GM19372 (cell line): ENCODE data around the gene LMX1B.
"Not testable (repeated sequence)": the region's sequence is repeated elsewhere in the genome, so short reads cannot be mapped to it uniquely, and the experiment has no call there.

Experiments
- ATAC-seq: cut with Tn5 transposase; IDR thresholded peaks from one replicate; pipeline ENCODE4 v1.9.1; 2021; ENCODE audit warnings: mild to moderate bottlenecking, low read depth, moderate library complexity; ENCODE audit not compliant: unreplicated experiment

LMX1B gene

DNA sequence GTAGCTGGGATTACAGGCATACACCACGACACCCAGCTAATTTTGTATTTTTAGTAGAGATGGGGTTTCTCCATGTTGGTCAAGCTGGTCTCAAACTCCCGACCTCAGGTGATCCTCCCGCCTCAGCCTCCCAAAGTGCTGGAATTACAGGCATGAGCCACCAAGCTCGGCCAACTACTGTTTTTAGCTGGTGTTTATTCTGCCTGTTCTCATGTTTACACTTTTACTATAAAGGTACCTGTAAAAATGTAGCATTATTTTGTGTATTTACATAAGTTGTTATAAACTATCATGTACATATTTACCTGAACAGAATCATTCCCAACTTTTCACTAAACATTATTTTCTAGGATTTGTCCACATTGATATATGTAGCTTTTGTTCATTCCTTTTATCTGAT, 111.8 kb downstream of the LMX1B start:
- ATAC-seq: not testable (repeated sequence)

DNA sequence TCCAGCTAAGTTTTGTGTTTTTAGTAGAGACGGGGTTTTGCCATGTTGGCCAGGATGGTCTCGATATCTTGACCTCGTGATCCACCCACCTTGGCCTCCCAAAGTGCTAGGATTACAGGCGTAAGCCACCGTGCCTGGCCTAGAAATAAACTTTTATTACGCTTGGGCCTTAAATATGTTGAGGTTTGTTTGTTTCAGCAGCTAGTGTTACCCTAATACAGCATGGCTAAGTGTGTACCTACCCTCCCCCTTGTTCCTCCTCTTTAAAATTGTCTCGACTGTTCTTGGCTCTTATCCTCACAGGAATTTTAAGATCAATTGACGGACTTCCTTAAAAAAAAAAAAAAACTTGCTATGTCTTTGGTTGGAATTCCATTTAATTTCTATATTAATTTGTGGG, 114.5 kb downstream of the LMX1B start:
- ATAC-seq: not testable (repeated sequence)

DNA sequence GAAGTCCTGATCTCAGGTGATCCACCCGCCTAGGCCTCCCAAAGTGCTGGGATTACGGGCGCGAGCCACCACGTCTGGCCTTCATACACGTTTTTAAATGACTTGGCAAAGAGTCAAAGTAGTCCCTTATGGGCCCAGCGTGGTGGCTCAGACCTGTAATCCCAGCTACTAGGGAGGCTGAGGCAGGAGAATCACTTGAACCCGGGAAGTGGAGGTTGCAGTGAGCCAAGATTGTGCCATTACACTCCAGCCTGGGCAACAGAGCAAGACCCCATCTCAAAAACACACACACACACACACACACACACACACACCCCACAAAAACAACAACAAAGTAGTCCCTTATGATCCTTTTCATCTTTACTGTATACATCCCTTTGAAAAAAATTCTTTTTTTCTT, 116.9 kb downstream of the LMX1B start:
- ATAC-seq: not testable (repeated sequence)

DNA sequence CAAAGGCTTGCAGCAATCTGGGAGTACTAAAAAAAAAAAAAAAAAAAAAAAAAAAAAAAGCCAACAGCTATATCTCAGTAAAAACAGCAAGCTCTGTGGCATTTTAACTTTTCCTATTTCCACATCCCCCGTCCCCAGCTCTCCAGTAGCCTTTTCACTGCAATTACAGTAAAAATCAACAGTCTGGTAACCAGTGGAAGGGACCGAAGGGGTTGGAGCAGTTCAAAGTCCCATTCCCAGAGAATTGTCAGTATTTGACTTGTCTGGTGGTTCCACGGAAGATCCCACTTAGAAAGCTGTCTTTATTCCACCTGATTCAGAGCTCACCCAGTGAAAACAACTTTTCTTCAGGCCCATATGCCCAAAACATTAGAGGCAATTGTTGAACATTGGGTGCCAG, 119.3 kb downstream of the LMX1B start:
- no peak for ATAC-seq

DNA sequence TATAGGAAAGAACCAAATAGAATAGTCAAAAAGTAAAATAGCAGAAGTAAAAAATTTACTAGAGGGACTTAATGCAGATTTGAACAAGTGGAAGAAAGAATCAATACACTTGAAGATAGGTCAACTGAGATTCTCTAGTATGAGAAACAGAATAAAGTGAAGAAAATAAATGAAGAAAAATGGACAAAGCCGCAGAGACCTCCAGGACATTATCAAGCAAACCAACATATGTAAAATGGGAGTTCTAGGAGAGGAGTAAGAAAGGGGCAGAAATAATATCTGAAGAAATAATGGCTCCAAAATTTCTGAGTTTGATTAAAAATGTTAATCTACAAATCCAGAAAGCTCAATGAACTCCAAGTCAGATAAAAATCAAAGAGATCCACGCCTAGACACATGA, 121.1 kb downstream of the LMX1B start:
- no peak for ATAC-seq

DNA sequence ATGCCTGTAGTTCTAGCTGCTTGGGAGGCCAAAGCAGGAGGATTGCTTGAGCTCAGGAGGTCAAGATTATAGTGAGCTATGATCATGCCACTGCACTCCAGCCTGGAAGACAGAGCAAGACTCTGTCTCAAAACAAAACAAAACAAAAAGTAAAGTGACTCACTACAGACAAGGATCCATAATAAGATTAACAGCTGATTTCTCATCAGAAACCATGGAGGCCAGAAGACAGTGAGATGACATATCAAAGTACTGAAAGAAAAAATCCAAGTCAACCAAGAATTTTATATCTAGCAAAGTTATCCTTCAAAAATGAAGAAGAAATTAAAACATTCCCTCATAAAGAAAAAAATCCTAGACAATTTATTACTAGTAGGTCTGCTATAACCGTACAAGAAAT, 121.8 kb downstream of the LMX1B start:
- ATAC-seq: no peak

DNA sequence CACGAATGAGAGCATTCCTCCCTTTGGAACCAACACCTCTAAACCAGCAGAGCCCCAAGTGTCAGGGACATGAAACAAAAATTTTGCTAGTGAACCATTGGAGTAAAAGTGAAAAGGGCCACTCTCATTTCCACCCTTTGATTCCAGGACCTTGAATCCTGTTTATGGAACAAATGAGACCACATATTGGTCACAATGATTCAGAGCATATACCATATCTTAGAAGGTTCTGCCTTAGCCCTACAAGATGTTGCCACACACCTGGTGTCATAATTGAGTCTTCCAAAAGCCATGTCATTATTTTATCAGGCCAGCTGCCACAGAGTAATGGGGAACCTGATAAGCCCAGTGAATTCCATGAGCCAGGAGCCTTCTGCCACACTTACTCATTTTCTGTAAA, 124.8 kb downstream of the LMX1B start:
- no peak for ATAC-seq

DNA sequence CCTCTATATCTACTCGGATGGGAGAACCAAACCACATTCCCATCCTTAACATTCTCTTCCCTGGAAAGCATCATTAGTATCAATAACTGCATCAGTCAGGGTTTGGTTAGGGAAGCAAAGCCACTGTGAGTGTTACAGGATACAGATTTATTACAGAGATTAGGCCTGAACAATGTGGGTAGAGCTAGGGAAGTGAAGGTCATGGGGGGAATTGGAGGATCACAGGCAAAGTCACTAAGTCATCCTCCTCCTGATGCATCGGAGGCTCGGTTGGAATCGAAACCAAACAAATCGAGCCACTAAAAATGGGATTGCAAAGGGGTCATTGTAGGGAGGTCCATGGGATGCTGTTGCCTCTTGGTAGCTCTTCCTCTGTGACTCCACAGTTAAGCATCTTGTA, 129.3 kb downstream of the LMX1B start:
- ATAC-seq: no peak

DNA sequence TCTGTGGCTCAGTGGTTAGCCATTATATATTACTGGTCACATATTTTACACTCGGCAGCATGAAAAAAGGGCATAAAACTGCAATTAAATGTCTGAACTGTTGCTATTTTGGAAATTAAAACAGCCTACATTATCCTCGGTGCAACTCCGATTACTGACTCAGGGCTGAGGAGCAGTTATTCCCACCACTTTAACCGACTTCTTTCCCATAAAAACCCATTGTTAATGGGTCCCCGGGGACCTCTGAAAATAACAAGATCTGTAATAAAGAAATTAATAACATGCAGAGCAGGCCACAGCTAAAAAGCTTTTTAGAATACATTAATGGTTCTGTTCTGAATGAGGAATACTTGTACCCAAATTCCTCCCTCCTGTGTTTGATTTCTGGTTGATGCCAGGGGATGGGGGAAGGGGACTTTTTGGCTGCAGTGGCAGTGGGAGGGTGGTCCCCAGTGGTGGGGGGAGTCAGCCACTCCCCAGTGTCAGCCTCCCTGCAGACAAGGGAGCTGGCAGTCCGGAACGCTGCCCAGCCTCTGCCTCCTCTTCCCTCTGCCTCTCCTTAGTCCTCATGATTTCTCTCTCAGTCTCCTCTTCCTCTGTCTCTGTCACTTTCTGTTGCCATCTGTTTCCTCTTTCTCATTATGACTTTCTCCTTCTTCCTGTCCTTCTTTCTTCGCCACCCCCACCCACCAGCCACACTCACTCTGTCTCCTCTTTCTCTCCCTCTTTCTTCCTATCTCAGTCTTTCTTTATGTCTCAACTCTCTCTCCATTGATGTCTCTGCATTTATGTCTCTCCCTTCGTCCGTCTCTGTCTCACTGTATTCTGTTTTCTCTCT, 132.1 kb downstream of the LMX1B start:
- ATAC-seq: no peak
